A549 treated with AZD2906 at 1 μM for 4 hours (cell line): ENCODE data around the gene C12orf50. TPM values are rescaled to one million over a fixed set of nuclear protein-coding genes. Genes with fewer than 3 reads are reported as not detected.

Experiments
- total RNA-seq: library from RNA; stranded (reverse); fragments of 200-300 nt; extraction: Qiagen RNA extraction; gene quantifications from 5 replicates; pipeline ENCODE4 v1.2.3, GENCODE V29; 2022

Gene C12orf50
- total RNA-seq = 0.14 TPM in 1 of 5 replicates, not detected in the others

GRCh38 chr12:88029093-88029665, at the start of gene C12orf50:
C12orf50 (minus strand) TSS chr12:88029401; CDS start chr12:88026962, 2,439 bp downstream.

Other genes starting within 250 kb of the C12orf50 start
- 5.1 to 8.9 TPM (median 6.3 TPM) in 5 replicates for gene CEP290, start 112.7 kb upstream of the C12orf50 start, total RNA-seq
- gene TMTC3, start 112.9 kb upstream of the C12orf50 start, total RNA-seq = 8.0 to 14.1 TPM (median 10.0 TPM) in 5 replicates